ENCODE measurements around the gene ZNF584.
"Not testable (repeated sequence)": the region's sequence is repeated elsewhere in the genome, so short reads cannot be mapped to it uniquely, and the experiment has no call there.

Gene ZNF584

DNA sequence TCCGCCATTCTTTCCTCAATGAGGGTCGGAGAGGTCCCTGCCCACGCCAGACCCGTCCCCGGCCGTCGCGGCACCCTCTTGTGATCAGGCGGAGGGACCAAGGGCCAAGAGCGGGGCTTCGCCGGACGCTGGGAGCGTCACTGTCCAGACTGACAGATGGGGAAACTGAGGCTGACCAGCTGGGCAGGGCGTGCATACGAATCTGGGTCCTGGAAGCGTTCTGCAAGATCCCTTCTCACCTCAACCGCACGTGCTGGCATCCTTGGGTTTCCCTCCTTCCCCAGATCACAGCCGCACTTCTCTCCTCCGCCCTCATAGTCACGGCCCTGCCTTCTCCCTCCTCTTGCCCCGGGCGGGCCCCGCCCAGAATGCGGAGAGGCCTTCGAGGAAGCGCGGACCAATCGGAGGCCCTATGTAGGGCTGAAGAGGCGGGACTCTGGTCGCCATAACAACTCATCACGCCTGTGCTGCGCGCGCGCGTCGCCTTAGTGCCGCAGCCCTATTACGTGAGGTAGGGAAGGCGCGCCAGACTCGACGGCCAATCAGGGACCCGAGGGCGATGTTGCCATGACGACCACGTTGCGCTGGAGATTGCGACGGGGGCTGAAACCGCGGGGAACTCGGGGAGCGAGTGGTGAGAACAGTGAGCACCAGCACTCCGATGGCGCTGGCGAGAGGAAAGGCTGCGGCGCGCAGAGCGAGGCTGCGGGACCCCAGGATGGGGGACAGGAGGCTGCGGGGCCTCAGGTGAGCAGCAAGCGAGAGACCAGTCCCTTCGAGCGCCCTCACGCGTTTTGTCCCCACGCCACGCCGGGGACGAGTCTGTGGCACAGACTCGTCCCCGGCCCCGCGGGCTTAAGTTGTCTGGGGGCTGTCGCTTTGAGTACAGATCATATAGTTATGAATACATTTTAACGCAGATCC lies 7.3 kb upstream of the ZNF584 start:
- Histone ChIP-seq H3F3A (ENCODE audit: control insufficient read depth, insufficient read depth) (peaks cover 17% of the 10 kb centered on the region), H3K79me2 (ENCODE audit: control insufficient read depth, low read length) (peaks cover 10% of the 10 kb centered on the region), H3K9me3 (ENCODE audit: control insufficient read depth, insufficient read depth, low read length) (no peaks in the 10 kb centered on the region), H3K4me2 (ENCODE audit: low read length) (peak overlapping the region; percentile 83), H3K9me2 (replicated peaks; ENCODE audit: control insufficient read depth, low read length) (no peaks in the 10 kb centered on the region), H4K20me1 (ENCODE audit: control insufficient read depth, insufficient read depth, low read depth, low read length) (no peaks in the 10 kb centered on the region), H3K4me3 (ENCODE audit: low read length) (peak overlapping the region; percentile 73), H3K27me3 (ENCODE audit: control insufficient read depth, low read length) (no peaks in the 10 kb centered on the region), H3K36me3 (ENCODE audit: control insufficient read depth, low read length) (no peaks in the 10 kb centered on the region; the same call in 1 of the 2 replicates), H3K27ac (ENCODE audit: low read depth, low read length) (peak overlapping the region; percentile 56), H3K4me1 (ENCODE audit: control insufficient read depth, low read length) (peaks cover 20% of the 10 kb centered on the region)
- TF ChIP-seq, protein P1, sequence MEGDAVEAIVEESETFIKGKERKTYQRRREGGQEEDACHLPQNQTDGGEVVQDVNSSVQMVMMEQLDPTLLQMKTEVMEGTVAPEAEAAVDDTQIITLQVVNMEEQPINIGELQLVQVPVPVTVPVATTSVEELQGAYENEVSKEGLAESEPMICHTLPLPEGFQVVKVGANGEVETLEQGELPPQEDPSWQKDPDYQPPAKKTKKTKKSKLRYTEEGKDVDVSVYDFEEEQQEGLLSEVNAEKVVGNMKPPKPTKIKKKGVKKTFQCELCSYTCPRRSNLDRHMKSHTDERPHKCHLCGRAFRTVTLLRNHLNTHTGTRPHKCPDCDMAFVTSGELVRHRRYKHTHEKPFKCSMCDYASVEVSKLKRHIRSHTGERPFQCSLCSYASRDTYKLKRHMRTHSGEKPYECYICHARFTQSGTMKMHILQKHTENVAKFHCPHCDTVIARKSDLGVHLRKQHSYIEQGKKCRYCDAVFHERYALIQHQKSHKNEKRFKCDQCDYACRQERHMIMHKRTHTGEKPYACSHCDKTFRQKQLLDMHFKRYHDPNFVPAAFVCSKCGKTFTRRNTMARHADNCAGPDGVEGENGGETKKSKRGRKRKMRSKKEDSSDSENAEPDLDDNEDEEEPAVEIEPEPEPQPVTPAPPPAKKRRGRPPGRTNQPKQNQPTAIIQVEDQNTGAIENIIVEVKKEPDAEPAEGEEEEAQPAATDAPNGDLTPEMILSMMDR (IDR thresholded peaks at IDR 0.05; ENCODE audit: low read depth, low read length, poor library complexity, severe bottlenecking): peak; percentile 18
- no peak for TF ChIP-seq EZH2phosphoT487 (IDR thresholded peaks at IDR 0.05; ENCODE audit: borderline replicate concordance, low read length)

DNA sequence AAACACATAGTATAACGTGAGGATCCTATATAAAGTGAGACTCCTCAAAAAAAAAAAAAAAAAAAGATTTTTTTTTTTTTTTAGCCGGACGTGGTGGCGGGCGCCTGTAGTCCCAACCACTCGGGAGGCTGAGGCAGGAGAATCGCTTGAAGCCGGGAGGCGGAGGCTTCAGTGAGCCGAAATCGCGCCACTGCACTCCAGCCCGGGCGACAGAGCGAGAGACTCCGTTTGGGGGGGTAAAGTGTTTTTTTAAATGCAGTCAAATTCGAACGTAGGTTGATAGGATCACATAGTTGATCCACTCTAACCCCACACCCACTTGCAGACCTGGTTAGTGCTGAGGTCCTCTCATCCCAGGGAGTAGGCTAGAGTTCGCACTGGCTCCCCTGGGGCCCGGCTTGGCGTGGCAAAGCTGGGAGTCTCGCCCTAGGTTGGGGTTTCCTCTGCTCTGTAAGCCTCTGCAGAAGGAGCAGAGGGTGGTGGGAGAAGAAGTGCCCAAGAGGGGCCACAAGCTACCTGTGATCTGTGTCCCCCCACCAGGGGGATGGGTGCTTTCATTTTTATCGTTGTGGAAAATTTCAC lies 6.5 kb upstream of the ZNF584 start:
- TF ChIP-seq, protein P1 (IDR thresholded peaks at IDR 0.05; ENCODE audit: low read depth, low read length, poor library complexity, severe bottlenecking): no peak
- no peak for TF ChIP-seq EZH2phosphoT487 (IDR thresholded peaks at IDR 0.05; ENCODE audit: borderline replicate concordance, low read length)
- H3K27ac ChIP-seq (ENCODE audit: low read depth, low read length): peak overlapping the region; percentile 56

DNA sequence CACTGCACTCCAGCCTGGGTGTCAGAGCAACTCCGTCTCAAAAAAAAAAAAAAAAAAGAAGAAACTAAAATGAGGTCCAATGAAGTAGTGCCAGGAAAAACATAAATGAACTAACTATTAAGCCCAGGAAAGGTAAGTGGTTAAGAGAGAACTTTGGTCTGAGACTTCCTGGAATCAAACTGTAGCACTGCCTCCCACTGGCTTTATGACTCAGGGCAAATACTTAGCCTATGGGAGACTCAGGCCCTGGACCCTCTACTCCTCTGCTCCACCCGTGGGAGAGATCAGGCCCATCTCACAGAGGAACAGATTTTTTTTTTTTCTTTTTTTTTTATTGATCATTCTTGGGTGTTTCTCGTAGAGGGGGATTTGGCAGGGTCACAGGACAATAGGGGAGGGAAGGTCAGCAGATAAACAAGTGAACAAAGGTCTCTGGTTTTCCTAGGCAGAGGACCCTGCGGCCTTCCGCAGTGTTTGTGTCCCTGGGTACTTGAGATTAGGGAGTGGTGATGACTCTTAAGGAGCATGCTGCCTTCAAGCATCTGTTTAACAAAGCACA lies 4.5 kb upstream of the ZNF584 start:
- not testable (repeated sequence) for H3K9me2 ChIP-seq (replicated peaks; ENCODE audit: control insufficient read depth, low read length); H4K20me1 ChIP-seq (ENCODE audit: control insufficient read depth, insufficient read depth, low read depth, low read length); H3K27me3 ChIP-seq (ENCODE audit: control insufficient read depth, low read length); H3K4me3 ChIP-seq (ENCODE audit: low read length); H3K9me3 ChIP-seq (ENCODE audit: control insufficient read depth, insufficient read depth, low read length); H3K36me3 ChIP-seq (ENCODE audit: control insufficient read depth, low read length); H3K27ac ChIP-seq (ENCODE audit: low read depth, low read length); H3K4me2 ChIP-seq (ENCODE audit: low read length)
- Histone ChIP-seq H3K79me2 (ENCODE audit: control insufficient read depth, low read length) (peaks cover 28% of the 10 kb centered on the region), H3K4me1 (ENCODE audit: control insufficient read depth, low read length) (peaks cover 33% of the 10 kb centered on the region), H3F3A (ENCODE audit: control insufficient read depth, insufficient read depth) (peaks cover 17% of the 10 kb centered on the region)

More for the DNA sequence above, 6.5 kb upstream of the ZNF584 start:
- H3F3A ChIP-seq (ENCODE audit: control insufficient read depth, insufficient read depth): peaks cover 22% of the 10 kb centered on the region
- H3K79me2 ChIP-seq (ENCODE audit: control insufficient read depth, low read length): peaks cover 12% of the 10 kb centered on the region
- no peaks in the 10 kb centered on the region for H4K20me1 ChIP-seq (ENCODE audit: control insufficient read depth, insufficient read depth, low read depth, low read length)
- no peaks in the 10 kb centered on the region; the same call in 1 of the 2 replicates for H3K36me3 ChIP-seq (ENCODE audit: control insufficient read depth, low read length)
- peak overlapping the region; percentile 76 for H3K4me2 ChIP-seq (ENCODE audit: low read length)
- H3K9me3 ChIP-seq (ENCODE audit: control insufficient read depth, insufficient read depth, low read length): no peaks in the 10 kb centered on the region
- H3K9me2 ChIP-seq (replicated peaks; ENCODE audit: control insufficient read depth, low read length): no peaks in the 10 kb centered on the region
- no peaks in the 10 kb centered on the region for H3K27me3 ChIP-seq (ENCODE audit: control insufficient read depth, low read length)
- peaks cover 25% of the 10 kb centered on the region for H3K4me1 ChIP-seq (ENCODE audit: control insufficient read depth, low read length)
- peak overlapping the region; percentile 73 for H3K4me3 ChIP-seq (ENCODE audit: low read length)
